GM12878 (cell line): Measurements from ENCODE around the gene ERAL1.

Source experiments
- EP300 ChIP-seq, 2 experiments: fragments of 150-350 bp in 1 of 2; IDR thresholded peaks; 2 replicates each; pipeline ENCODE4 v1.6.1; 2011 to 2012; ENCODE audit warnings: low read depth in 2 of 2, low read length in 2 of 2, borderline replicate concordance in 1 of 2, improper control_type of control experiment in 1 of 2, inconsistent platforms in 1 of 2; ENCODE audit not compliant: control insufficient read depth in 1 of 2
- STAT3 ChIP-seq: IDR thresholded peaks from 2 replicates; pipeline ENCODE4 v1.6.1; 2011; ENCODE audit warnings: low read depth, low read length, improper control_type of control experiment
- TF ChIP-seq, protein P1 (sequence below): IDR thresholded peaks from 2 replicates; pipeline ENCODE4 v1.6.1; 2011; ENCODE audit warnings: borderline replicate concordance, low read depth, mild to moderate bottlenecking, moderate library complexity, mixed read lengths, low read length; ENCODE audit not compliant: insufficient read depth; ENCODE audit errors: extremely low read length
- TF ChIP-seq, protein P2 (sequence below), 3 experiments: IDR thresholded peaks in 2 of 3; conservative IDR thresholded peaks in 1 of 3; 2 replicates each; pipeline ENCODE4 v1.5.1; 2011; ENCODE audit warnings: low read depth in 3 of 3, low read length in 3 of 3, mild to moderate bottlenecking in 3 of 3, control low read depth in 2 of 3, moderate library complexity in 2 of 3, inconsistent platforms in 1 of 3, mixed read lengths in 1 of 3; ENCODE audit not compliant: control insufficient read depth in 2 of 3, insufficient read depth in 1 of 3; ENCODE audit errors: extremely low read depth in 1 of 3

DNA sequence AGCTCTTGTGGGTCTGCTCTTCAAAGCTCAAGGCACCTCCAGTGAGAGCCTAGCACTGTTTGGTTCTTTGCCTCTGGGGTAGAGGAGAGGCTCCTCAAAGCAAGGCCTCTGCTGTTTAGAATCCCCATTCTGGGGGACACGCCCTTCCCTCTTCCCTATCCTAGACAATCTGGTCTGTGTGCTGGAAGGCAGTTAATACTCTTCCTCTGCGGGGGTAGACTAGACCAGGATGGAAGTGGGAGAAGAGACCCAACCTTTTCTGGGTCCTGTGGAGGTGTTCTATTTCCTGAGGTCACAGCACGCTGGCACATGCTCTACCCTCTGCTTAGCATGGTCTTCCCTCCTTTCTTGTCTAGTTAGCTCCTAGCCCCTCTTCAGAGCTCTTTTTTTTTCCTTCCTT is 7.7 kb downstream of the ERAL1 start:
- TF ChIP-seq EP300 (IDR thresholded peaks at IDR 0.05; ENCODE audit: borderline replicate concordance in 1 of 2, control insufficient read depth in 1 of 2, low read depth in 2 of 2, low read length in 2 of 2), result no peak
- TF ChIP-seq STAT3, result no peak
- TF ChIP-seq, protein P1, sequence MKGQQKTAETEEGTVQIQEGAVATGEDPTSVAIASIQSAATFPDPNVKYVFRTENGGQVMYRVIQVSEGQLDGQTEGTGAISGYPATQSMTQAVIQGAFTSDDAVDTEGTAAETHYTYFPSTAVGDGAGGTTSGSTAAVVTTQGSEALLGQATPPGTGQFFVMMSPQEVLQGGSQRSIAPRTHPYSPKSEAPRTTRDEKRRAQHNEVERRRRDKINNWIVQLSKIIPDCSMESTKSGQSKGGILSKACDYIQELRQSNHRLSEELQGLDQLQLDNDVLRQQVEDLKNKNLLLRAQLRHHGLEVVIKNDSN, result no peak
- TF ChIP-seq, protein P2, sequence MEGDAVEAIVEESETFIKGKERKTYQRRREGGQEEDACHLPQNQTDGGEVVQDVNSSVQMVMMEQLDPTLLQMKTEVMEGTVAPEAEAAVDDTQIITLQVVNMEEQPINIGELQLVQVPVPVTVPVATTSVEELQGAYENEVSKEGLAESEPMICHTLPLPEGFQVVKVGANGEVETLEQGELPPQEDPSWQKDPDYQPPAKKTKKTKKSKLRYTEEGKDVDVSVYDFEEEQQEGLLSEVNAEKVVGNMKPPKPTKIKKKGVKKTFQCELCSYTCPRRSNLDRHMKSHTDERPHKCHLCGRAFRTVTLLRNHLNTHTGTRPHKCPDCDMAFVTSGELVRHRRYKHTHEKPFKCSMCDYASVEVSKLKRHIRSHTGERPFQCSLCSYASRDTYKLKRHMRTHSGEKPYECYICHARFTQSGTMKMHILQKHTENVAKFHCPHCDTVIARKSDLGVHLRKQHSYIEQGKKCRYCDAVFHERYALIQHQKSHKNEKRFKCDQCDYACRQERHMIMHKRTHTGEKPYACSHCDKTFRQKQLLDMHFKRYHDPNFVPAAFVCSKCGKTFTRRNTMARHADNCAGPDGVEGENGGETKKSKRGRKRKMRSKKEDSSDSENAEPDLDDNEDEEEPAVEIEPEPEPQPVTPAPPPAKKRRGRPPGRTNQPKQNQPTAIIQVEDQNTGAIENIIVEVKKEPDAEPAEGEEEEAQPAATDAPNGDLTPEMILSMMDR (IDR thresholded peaks at IDR 0.05 in 2 of 3, conservative IDR thresholded peaks at IDR 0.05 in 1 of 3; ENCODE audit: control insufficient read depth in 2 of 3, extremely low read depth in 1 of 3, insufficient read depth in 1 of 3, low read depth in 3 of 3, low read length in 3 of 3), result no peak
